ENCODE data around the gene LAMP1.

GRCh38 chr13:113357529-113357928, 60.5 kb downstream of the LAMP1 start:
- TF ChIP-seq CTCF (IDR thresholded peaks at IDR 0.05) (no peak), POLR2A (IDR thresholded peaks at IDR 0.05) (no peak)
